Common myeloid progenitor, CD34-positive (primary cell): ENCODE data around the gene WWC1.

Source experiments
- CTCF ChIA-PET: fragments of 350-600 bp; sonication (Branson Sonifier 250); formaldehyde crosslinking; loops from one replicate; lab custom pipeline; 2021; ENCODE audit warnings: antibody characterized with exemption; lab: Charles Lee
- POLR2A ChIA-PET: fragments of 350-600 bp; sonication (Branson Sonifier 250); formaldehyde crosslinking; loops from one replicate; lab custom pipeline; 2021; ENCODE audit warnings: antibody characterized with exemption; lab: Charles Lee
- DNase-seq, 3 donors: peaks; one replicate each; pipeline versions ENCODE4 v3.0.0 to v3.0.0-alpha.2; 2013
- H3K27ac ChIP-seq, 2 experiments: 1 replicate in 1 of 2; 2 replicates in 1 of 2; pipeline ENCODE4 v1.7.0; 2013; ENCODE audit warnings: inconsistent platforms in 2 of 2, low read length in 2 of 2, mild to moderate bottlenecking in 2 of 2, low read depth in 1 of 2, moderate library complexity in 1 of 2; ENCODE audit not compliant: severe bottlenecking in 2 of 2, insufficient read depth in 1 of 2, poor library complexity in 1 of 2
- H3K27me3 ChIP-seq, 5 experiments: replicated peaks in 2 of 5; 1 replicate in 3 of 5; 2 replicates in 2 of 5; pipeline versions ENCODE4 v1.6.1 to v1.7.0; 2013; ENCODE audit warnings: low read length in 4 of 5, mild to moderate bottlenecking in 2 of 5, moderate library complexity in 2 of 5, inconsistent platforms in 1 of 5; ENCODE audit not compliant: insufficient read depth in 5 of 5, control insufficient read depth in 4 of 5
- H3K36me3 ChIP-seq, 4 experiments: 1 replicate in 2 of 4; 2 replicates in 2 of 4; pipeline versions ENCODE4 v1.6.1 to v1.7.0; 2013; ENCODE audit warnings: low read length in 3 of 4, control low read depth in 1 of 4, mild to moderate bottlenecking in 1 of 4; ENCODE audit not compliant: control insufficient read depth in 4 of 4, insufficient read depth in 4 of 4
- H3K4me1 ChIP-seq, 4 experiments: 1 replicate in 3 of 4; 2 replicates in 1 of 4; pipeline versions ENCODE4 v1.6.1 to v1.7.1; 2013; ENCODE audit warnings: low read length in 3 of 4, mild to moderate bottlenecking in 3 of 4, control low read depth in 1 of 4, inconsistent platforms in 1 of 4, moderate library complexity in 1 of 4; ENCODE audit not compliant: control insufficient read depth in 4 of 4, insufficient read depth in 4 of 4; ENCODE audit errors: control extremely low read depth in 1 of 4
- H3K4me3 ChIP-seq, 7 experiments: 1 replicate in 4 of 7; 2 replicates in 3 of 7; pipeline versions ENCODE4 v1.5.1 to v1.7.0; 2013; ENCODE audit warnings: mild to moderate bottlenecking in 7 of 7, low read length in 6 of 7, moderate library complexity in 6 of 7, inconsistent platforms in 2 of 7, low read depth in 2 of 7, control low read depth in 1 of 7; ENCODE audit not compliant: insufficient read depth in 4 of 7, control insufficient read depth in 1 of 7; ENCODE audit errors: extremely low read depth in 1 of 7
- H3K9me3 ChIP-seq, 5 experiments: 1 replicate in 4 of 5; 2 replicates in 1 of 5; pipeline versions ENCODE4 v1.6.1 to v1.7.1; 2013; ENCODE audit warnings: low read length in 4 of 5, mild to moderate bottlenecking in 2 of 5, inconsistent platforms in 1 of 5, low read depth in 1 of 5, moderate library complexity in 1 of 5; ENCODE audit not compliant: control insufficient read depth in 4 of 5, insufficient read depth in 2 of 5; ENCODE audit errors: control extremely low read depth in 1 of 5
- WGBS: methylation state at CpG from one replicate; pipeline ENCODE4 v1.1.5; 2013; ENCODE audit not compliant: insufficient coverage; 5-methylcytosine and 5-hydroxymethylcytosine counted together

WWC1 gene

GRCh38 chr5:168426007-168426863 is 134.8 kb downstream of the WWC1 start:
- H3K4me1 ChIP-seq, result no peaks in the 10 kb centered on the region
- no peak for DNase-seq
- CTCF ChIA-PET, result interaction anchor here (1.0 kb wide), 1 partner anchor 32 kb away, joined by 3 read pairs; no protein-coding TSS in a partner anchor
- H3K36me3 ChIP-seq, result no peaks in the 10 kb centered on the region
- no peaks in the 10 kb centered on the region for H3K9me3 ChIP-seq
- H3K4me3 ChIP-seq, result no peak overlapping the region
- H3K27me3 ChIP-seq, result no peaks in the 10 kb centered on the region
- 97% methylated on average over 15 of the region's 17 CpGs for WGBS
- POLR2A ChIA-PET, result no interaction called here
- no peak overlapping the region for H3K27ac ChIP-seq

- CTCF ChIA-PET, result no interaction called here
- WGBS, result 87% methylated on average over 3 of the region's 5 CpGs
Measured at GRCh38 chr5:168426864-168427172, 135.4 kb downstream of the WWC1 start.

GRCh38 chr5:168427224-168427623 is 135.8 kb downstream of the WWC1 start:
- WGBS, result 100% methylated on average over 3 of the region's 4 CpGs
- Histone ChIP-seq H3K27me3 (no peaks in the 10 kb centered on the region), H3K4me1 (no peaks in the 10 kb centered on the region), H3K4me3 (no peak overlapping the region), H3K27ac (no peak overlapping the region), H3K9me3 (no peaks in the 10 kb centered on the region), H3K36me3 (no peaks in the 10 kb centered on the region)
- DNase-seq, result no peak
- ChIA-PET CTCF (no interaction called here), POLR2A (no interaction called here)

More at GRCh38 chr5:168426864-168427172, 135.4 kb downstream of the WWC1 start:
- Histone ChIP-seq H3K36me3 (no peaks in the 10 kb centered on the region), H3K9me3 (no peaks in the 10 kb centered on the region), H3K27ac (no peak overlapping the region), H3K27me3 (no peaks in the 10 kb centered on the region), H3K4me3 (no peak overlapping the region), H3K4me1 (no peaks in the 10 kb centered on the region)
- POLR2A ChIA-PET, result no interaction called here
- DNase-seq, result no peak

GRCh38 chr5:168428552-168428951 is 137.1 kb downstream of the WWC1 start:
- Histone ChIP-seq H3K27me3 (no peaks in the 10 kb centered on the region), H3K27ac (no peak overlapping the region), H3K4me3 (no peak overlapping the region), H3K4me1 (no peaks in the 10 kb centered on the region), H3K9me3 (no peaks in the 10 kb centered on the region), H3K36me3 (no peaks in the 10 kb centered on the region)
- POLR2A ChIA-PET, result no interaction called here
- DNase-seq, result no peak
- 93% methylated on average over 10 of the region's 10 CpGs for WGBS
- CTCF ChIA-PET, result no interaction called here

- no peak overlapping the region for H3K27ac ChIP-seq
- ChIA-PET CTCF (no interaction called here), POLR2A (no interaction called here)
- H3K27me3 ChIP-seq, result no peaks in the 10 kb centered on the region
- 96% methylated on average over 3 of the region's 4 CpGs for WGBS
- H3K4me3 ChIP-seq, result no peak overlapping the region
- no peak for DNase-seq
- no peaks in the 10 kb centered on the region for H3K4me1 ChIP-seq
- no peaks in the 10 kb centered on the region for H3K9me3 ChIP-seq
- no peaks in the 10 kb centered on the region for H3K36me3 ChIP-seq
Measured at GRCh38 chr5:168430296-168430695, 138.9 kb downstream of the WWC1 start.

GRCh38 chr5:168432903-168433302 is 141.5 kb downstream of the WWC1 start:
- H3K27ac ChIP-seq, result no peak overlapping the region
- DNase-seq, result no peak
- H3K27me3 ChIP-seq, result no peaks in the 10 kb centered on the region
- H3K9me3 ChIP-seq, result no peaks in the 10 kb centered on the region
- no peak overlapping the region for H3K4me3 ChIP-seq
- 94% methylated on average over 4 of the region's 4 CpGs for WGBS
- H3K4me1 ChIP-seq, result no peaks in the 10 kb centered on the region
- ChIA-PET POLR2A (no interaction called here), CTCF (interaction anchor here (1.4 kb wide), 1 partner anchor 11 kb away, joined by 4 read pairs; no protein-coding TSS in a partner anchor)
- H3K36me3 ChIP-seq, result no peaks in the 10 kb centered on the region

GRCh38 chr5:168434001-168434400 is 142.6 kb downstream of the WWC1 start:
- 98% methylated on average over 5 of the region's 9 CpGs for WGBS
- H3K27ac ChIP-seq, result no peak overlapping the region
- H3K36me3 ChIP-seq, result no peaks in the 10 kb centered on the region
- H3K9me3 ChIP-seq, result peaks cover 0 to 4% (median 0%) of the 10 kb centered on the region in 5 experiments
- DNase-seq, result no peak
- H3K27me3 ChIP-seq, result no peaks in the 10 kb centered on the region
- ChIA-PET CTCF (no interaction called here), POLR2A (no interaction called here)
- no peak overlapping the region for H3K4me3 ChIP-seq
- no peaks in the 10 kb centered on the region for H3K4me1 ChIP-seq
